NK-92 treated with Interleukin-12 subunit alpha and Interleukin-12 subunit beta, amount 100 ng/mL, for 24 hours (cell line): Measurements from ENCODE around the gene AIFM2.
"Not testable (repeated sequence)": the region's sequence is repeated elsewhere in the genome, so short reads cannot be mapped to it uniquely, and the experiment has no call there.

Source experiments
- DNase-seq: peaks from one replicate; lab custom pipeline; 2025; lab: John Stamatoyannopoulos, UW

The AIFM2 gene

DNA sequence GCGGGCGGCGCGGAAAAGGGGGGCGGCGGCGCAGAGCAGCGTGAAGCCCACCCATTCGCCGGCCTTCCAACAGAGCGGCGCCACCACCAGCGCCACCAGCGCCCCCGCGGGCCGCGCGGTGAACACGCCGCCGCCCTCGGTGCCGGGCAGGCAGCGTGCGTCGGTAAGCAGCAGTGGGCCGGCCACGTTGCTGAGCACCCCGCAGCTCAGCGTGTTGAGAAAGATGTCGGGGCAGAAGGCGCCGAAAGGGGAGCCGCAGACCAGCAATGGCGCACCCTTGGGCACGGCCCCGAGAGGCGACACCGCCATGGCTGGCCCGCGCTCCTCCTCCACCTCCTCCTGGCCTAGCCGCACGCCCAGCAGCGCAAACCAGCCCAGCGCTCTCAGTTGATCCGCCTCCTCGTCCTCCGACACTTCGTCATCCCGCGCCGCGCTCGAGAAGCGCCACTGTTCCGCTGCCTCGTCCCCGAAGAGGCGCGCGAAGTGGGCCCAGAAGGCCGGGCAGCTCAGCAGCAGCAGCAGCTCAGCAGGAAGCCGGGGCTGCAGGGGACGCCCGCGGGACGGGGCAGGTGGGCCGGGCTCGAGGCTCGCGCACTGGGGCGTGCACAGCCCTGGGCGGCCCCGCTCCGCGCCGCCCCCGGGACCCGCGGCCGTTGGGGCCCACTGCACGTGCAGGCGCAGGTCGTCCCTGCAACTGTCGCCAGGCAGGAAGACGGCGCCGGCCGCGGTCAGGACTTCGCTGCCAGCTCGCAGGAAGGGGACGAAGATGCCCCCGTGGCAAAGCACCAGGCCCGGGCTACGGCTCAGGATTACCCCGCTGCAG lies 13.3 kb upstream of the AIFM2 start:
- peak; percentile 54 for DNase-seq

DNA sequence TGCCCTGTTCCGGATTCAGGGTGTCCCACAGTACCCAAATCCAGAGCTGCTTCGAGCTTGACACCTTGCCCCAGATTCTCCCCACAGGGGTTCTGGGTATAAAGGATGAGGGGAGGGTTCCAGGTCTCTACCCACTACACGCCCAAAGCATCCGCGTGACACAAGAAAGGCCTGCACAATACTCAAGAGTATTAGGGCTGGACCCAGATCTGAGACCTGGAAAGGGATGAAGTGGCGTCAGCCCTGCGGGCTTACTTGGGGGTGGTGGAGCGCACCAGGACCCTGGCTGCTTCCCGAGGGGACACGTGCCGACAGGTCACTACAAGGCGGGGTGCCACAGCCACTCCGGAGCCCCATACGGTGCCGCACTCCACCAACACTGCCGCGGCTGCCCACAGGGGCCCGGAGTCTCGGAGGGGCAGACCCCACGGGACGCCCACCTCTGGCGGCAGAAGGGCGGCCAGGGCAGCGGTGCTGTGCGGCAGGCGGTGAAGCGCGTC lies 12.6 kb upstream of the AIFM2 start:
- DNase-seq, result no peak

DNA sequence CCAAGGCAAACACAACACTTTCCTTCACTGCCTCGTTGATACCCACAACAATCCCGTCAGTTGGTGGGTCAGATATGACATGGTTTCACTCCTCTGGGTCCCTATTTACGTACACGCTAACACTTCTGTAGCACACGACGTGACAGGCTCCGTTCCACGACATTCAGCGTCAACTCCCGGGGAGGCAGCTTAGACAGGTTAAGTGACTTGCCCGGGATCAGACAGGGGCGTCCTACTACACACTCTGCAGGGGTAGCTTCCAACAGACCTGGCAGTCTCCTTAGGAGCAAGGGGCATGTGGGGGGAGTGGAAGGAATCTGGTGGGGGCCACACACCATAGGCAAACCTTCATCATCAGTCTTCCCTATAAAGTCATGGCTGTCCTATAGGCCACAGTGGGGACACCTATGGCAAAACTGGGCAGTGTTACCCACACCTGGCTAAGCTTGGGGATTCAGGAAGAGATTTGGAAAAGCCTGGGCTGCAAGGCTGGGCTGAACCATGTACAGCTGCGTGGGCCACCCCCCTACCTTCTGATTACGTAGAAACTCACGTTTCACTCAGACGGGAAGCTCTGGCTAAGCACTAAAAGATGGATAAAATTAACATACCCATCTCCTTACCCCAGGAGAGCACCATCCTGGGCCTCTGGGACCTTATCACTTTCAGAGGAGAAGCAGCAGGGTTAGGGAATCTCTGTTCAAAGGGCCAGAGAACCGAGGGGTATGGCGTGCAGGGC lies 11.9 kb upstream of the AIFM2 start:
- no peak for DNase-seq

- no peak for DNase-seq
These were observed 9.9 kb upstream of the AIFM2 start for GRCh38 chr10:70142555-70142954.

DNA sequence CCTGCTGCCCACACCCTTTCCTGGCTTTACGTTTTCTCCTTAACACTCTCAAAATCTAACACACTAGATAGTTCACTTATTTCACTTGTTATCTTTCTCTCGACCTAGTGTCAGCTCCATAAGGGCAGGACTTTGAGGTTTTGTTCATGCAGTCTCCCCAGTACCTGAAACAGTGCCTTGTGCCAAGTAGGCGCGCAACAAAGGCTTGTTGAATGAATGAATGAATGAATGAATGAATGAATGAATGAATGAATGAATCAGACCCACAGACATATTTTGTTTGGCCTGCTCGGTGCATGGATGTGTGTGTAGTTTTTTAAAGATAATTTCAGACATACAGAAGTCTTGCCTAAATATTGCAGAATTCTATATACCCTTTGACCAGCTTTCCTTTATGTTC lies 7.7 kb upstream of the AIFM2 start:
- no peak for DNase-seq

DNA sequence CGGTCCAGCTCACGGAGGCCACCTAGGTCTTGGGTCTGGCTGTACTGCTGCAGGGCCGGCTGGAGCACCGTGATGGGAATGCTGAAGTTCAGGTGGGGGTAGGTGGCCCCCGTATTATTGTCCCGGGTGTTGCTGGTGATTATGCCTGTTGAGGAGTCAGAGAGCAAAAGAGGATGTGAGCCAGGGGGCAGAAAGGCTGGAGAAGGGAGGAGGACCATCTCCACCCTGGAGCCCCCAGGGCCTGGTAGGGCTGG lies 7.3 kb upstream of the AIFM2 start:
- no peak for DNase-seq

- DNase-seq, result no peak
These were observed 6.7 kb upstream of the AIFM2 start for GRCh38 chr10:70139151-70139996.

GRCh38 chr10:70137927-70138883 lies 5.6 kb upstream of the AIFM2 start:
- DNase-seq, result no peak

- no peak for DNase-seq
These were observed 4.5 kb upstream of the AIFM2 start for GRCh38 chr10:70137135-70137534.

DNA sequence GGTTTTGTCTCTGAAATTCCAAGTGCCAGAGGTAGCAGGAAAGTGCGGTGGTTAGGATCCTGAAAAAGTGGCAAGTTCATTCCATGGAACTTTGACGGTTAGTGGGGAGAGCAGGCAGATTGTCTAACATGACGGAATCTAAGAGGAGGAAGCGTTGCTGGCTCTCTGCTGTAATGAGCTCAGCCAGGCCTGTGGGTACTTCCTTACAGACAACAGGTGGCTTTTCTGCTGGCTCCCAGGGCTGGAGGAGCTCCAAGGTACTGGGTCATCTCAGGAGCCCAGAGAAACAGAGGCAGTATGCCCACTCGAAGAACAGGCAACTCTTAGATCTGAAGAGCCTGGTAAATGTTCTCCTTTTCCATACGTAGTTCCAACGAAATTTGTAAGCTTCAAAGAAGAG lies 3.1 kb upstream of the AIFM2 start:
- DNase-seq, result no peak

GRCh38 chr10:70135046-70135445 lies 2.4 kb upstream of the AIFM2 start:
- no peak for DNase-seq

GRCh38 chr10:70131560-70131937 lies 1.1 kb downstream of the AIFM2 start:
- no peak for DNase-seq

DNA sequence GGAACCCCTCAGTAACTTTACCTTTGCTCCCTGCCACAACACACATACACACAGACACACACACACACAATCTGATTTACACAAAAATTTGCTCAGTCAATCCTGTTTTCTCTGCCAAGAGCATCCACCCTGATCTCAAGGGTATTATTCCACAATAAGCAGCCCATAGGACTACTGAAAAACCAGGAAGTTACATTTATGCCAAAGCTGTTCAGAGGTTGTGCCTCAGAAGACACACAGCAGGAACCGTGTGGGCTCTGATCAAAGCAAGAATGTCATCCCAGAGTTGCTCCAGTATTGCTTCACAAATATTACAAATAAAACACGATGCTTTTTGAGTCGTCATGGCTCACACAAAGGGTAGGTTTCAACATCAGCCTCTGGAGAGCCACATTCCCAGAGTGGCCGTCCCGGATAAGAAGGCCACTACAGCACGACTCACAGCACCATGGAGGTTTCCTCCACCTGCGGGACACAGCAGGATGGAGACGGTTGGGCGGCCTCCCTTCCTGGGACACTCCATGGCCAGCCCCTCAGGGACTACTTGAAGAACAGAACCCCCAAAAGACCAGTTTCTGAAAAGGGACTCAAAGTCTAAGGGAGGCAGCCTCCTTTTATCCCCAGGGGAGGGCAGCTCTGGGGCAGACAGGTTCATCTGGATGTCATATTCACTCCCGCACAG lies 1.6 kb downstream of the AIFM2 start:
- DNase-seq, result no peak

- DNase-seq, result no peak
These were observed 5.8 kb downstream of the AIFM2 start for GRCh38 chr10:70126700-70127395.

GRCh38 chr10:70125918-70126552 lies 6.6 kb downstream of the AIFM2 start:
- no peak for DNase-seq

- DNase-seq, result no peak
These were observed 7.7 kb downstream of the AIFM2 start for GRCh38 chr10:70124918-70125317.

DNA sequence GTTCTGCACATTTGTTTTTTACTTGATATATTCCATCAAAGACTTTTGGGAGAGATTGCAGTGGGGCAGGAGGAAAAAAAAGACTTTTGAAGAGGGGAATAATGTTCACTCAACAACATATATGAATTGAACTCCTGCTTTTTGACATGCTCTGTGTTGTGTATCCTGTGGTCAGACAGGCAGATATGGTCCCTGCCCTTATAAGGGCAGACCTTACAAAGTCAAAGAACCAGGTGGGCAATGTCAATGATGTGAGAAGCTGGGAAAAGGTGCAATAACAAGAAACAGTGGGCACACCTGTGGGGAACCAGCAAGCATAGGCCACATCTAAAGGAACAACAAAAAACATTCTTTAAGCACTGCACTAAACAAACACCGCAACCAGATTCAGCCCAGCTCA lies 8.2 kb downstream of the AIFM2 start:
- DNase-seq, result no peak

GRCh38 chr10:70123817-70124216 lies 8.8 kb downstream of the AIFM2 start:
- DNase-seq, result no peak

DNA sequence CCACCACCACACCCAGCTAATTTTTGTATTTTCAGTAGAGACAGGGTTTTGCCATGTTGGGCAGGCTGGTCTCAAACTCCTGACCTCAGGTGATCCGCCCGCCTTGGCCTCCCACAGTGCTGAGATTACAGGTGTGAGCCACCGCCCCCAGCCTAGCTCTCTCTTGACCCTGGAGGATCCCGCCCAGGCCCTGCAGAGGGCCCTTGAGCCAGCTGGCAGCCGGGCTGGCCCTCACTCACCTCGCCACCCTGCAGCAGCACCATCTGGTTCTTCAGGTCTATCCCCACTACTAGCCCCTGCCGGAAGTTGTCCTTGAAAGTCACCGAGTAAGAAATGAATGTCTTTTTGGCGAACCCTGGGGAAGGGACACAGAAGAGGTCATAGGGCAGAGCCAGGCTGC lies 9.5 kb downstream of the AIFM2 start:
- DNase-seq, result not testable (repeated sequence)

DNA sequence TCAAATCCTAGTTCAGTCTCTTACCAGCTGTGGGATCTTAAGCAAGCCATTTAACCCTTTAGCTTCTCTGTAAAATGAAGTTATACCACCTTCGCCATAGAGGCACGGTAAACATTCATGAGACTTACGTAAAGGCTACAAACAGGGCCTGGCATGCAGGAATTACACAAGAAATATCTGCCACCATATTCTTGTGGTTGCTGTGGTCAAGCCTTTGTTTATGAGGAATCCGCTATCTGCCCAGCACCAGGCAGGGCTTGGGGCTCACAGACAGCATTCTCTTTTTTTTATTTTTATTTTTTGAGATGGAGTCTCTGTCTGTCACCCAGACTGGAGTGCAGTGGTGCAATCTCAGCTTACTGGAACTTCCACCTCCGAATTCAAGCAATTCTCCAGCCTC lies 9.9 kb downstream of the AIFM2 start:
- no peak for DNase-seq
